Sigmoid colon (tissue), 4 donors: ENCODE data around the gene SHLD2.
"Not testable (repeated sequence)": the region's sequence is repeated elsewhere in the genome, so short reads cannot be mapped to it uniquely, and the experiment has no call there.

Experiments used
- POLR2AphosphoS5 ChIP-seq, 4 donors: sonication (generic); formaldehyde crosslinking; IDR thresholded peaks; one replicate each; pipeline ENCODE4 v1.6.1; 2017; ENCODE audit warnings: antibody characterized with exemption in 4 of 4
- TF ChIP-seq, protein P1 (sequence below), 4 experiments: fragments of 450-650 bp in 3 of 4; fragments of 200-600 bp in 1 of 4; IDR thresholded peaks; one replicate each; pipeline ENCODE4 v1.5.1; 2016 to 2019; ENCODE audit warnings: antibody characterized with exemption in 4 of 4, mild to moderate bottlenecking in 3 of 4, moderate library complexity in 2 of 4

DNA sequence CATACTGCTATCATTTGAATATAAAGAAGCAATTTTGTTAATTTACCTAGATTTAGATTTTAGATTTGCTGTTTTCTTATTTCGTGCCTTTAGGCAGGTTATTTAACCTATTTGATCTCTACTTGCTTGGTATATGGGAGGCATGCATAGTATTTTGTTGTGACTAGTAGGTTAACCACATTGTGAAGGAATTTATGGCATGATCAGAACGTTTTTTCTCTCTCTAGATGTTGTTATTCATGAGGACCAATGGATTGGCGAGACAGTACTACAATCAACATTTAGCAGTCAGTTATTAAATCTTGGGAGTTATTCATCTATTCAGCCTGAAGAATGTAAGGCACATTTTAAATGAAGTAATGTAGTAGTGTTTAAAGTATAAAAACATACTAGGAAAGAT, 62.8 kb downstream of the SHLD2 start:
- TF ChIP-seq, protein P1, sequence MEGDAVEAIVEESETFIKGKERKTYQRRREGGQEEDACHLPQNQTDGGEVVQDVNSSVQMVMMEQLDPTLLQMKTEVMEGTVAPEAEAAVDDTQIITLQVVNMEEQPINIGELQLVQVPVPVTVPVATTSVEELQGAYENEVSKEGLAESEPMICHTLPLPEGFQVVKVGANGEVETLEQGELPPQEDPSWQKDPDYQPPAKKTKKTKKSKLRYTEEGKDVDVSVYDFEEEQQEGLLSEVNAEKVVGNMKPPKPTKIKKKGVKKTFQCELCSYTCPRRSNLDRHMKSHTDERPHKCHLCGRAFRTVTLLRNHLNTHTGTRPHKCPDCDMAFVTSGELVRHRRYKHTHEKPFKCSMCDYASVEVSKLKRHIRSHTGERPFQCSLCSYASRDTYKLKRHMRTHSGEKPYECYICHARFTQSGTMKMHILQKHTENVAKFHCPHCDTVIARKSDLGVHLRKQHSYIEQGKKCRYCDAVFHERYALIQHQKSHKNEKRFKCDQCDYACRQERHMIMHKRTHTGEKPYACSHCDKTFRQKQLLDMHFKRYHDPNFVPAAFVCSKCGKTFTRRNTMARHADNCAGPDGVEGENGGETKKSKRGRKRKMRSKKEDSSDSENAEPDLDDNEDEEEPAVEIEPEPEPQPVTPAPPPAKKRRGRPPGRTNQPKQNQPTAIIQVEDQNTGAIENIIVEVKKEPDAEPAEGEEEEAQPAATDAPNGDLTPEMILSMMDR (IDR thresholded peaks at IDR 0.05) = not testable (repeated sequence)
- TF ChIP-seq POLR2AphosphoS5 (IDR thresholded peaks at IDR 0.05) = not testable (repeated sequence)
